ENCODE data around the gene CAMSAP1.
"Not testable (repeated sequence)": the region's sequence is repeated elsewhere in the genome, so short reads cannot be mapped to it uniquely, and the experiment has no call there.

Gene CAMSAP1

DNA sequence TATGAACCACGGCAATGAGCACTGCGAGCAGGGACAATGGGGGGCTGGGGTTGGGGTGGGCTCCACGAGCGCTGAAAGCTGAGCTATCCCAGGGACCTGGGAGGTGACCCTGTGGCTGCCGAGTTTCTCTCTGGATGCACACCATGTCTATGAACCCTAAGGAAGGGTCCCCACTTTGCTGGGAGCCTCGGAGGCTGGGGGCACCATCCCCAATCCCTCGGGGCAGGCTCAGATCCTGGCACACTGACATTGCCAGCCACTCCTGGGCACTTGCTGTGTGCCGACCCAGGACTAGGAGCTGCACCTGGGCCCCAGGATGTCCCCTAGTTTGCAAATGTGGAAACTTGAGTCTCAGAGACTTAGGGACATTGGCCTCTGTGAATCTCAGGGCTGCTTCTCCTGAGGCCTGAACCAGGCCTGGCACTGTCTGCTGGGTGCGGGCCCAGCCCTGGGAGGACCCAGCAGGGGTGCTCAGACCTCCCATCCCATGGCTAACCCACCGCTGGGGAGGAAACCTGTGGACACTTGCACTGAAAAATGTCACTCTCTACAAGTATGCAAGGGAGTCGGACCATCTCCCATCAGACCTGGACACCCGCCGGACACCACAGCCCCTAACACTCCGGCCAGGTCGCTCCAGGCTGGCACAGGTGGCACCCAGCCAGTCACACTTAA, 13.0 kb upstream of the CAMSAP1 start:
- DNase-seq = no peak

DNA sequence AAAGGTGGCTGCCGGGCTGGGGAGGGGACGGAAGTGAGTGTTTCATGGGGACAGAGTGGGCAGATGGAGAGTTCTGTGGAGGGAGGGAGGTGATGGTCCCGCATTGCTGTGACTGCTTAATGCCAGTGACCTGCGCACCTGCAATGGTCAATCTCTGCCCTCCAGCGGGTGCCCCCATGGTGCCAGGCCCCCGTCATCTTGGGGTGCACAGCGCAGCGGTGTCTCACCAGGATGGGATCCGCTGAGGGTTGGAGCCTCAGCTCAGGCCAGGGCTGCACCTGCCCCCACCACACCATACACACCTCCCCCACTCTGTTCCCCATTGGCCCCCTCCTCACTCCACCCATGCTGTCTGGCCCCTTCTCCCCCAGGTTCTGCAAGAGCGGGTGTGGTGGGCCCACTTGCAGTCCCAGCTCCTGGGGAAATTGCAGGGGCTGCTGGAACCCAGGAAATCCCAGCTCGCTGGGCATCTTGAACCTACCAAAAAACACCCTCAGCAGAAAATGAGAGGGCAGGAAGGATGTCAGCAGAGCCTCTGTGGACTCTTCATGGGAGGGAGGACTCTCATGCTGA, 12.1 kb upstream of the CAMSAP1 start:
- no peak for DNase-seq

DNA sequence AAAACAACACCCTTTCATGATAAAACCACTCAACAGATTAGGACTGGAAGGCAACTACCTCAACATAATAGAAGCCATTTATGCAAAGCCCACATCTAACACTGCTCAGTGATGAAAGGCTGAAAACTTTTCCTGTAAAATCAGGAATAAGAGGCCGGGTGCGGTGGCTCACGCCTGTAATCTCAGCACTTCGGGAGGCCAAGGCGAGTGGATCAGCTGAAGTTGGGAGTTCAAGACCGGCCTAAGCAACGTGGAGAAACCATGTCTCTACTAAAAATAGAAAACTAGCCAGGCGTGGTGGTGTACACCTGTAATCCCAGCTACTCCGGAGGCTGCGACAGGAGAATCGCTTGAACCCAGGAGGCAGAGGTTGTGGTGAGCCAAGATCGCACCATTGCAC, 8.9 kb upstream of the CAMSAP1 start:
- DNase-seq = not testable (repeated sequence)

DNA sequence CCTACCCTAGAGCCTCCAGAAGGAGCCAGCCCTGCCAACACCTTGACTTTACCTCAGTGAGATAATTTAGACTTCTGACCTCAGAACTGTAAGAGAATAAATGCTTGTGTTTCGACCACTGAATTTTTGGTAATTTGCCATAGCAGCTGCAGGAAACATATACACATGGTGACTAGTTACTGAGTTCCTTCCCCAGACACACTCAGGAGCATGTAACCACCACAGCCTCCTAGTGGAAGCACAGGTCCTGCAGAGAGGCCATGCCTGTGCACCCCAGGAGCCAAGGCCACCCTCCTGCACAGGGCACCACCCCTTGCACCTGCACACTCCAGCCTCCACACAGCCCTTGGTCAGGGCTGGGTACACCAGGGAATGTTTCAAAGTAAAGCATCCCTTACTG, 7.6 kb upstream of the CAMSAP1 start:
- DNase-seq = no peak

DNA sequence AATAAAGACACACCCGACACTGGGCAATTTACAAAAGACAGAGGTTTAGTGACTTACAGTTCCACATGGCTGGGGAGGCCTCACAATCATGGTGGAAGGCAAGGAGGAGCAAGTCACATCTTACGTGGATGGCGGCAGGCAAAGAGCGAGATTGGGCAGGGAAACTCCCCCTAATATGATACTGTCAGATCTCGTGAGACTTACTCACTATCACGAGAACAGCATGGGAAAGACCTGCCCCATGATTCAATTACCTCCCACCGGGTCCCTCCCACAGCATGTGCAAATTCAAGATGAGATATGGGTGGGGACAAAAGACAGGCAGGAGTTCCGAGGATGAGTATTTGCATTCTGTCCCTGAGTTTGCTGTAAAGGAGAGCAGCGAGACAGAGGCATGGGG, 3.9 kb upstream of the CAMSAP1 start:
- not testable (repeated sequence) for DNase-seq

DNA sequence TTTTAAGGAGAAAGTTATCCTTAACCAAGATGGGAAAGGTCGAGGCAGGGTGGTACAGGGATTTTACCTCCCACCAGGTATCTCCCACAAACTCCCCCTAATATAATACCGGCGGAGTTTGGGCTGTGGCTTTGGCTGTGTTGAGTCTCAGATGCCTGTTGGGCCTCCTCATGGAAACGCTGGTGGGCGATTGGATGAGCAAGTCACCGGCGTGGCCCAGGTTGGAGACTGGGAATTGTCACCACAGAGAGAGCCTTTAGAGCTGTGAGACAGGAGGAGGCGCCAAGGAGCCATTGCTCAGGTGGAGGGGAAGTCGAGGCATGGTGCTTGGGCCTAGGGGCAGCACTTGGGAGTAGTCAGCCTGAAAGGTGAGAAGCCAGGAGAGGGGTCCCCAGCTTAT, 3.4 kb upstream of the CAMSAP1 start:
- no peak for DNase-seq

DNA sequence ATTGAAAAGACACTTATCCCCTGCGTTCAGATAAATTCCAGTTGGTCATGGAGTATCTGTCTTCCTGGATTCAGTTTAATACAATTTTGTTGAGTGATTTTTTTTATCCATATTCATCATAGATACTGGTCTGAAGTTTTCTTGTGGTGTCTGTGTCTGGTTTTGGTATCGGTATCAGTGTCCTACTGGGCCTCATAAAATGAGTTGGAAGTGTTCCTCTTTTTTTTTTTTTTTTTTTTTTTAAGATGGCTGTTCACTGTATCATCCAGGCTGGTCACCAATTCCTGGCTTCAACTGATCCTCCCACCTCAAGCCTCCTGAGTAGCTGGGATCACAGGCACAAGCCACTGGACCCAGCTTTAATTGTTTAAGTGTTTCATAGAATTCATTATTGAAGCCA, 2.9 kb upstream of the CAMSAP1 start:
- no peak for DNase-seq

DNA sequence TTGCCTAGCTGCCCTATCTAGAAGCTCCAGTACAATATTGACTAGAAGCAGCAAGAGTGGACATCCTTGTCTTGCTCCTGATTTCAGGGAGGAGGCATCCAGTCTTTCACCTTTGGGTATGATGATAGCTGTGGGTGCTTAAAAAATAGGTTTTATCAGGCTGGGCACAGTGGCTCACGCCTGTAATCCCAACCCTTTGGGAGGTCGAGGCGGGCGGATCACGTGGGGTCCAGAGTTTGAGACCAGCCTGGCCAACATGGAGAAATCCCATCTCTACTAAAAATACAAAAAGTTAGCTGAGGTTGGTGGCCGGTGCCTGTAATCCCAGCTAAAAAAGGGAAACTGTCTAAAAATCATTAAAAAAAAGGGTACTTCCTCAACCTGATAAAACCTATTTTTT, 2.0 kb upstream of the CAMSAP1 start:
- DNase-seq = no peak

DNA sequence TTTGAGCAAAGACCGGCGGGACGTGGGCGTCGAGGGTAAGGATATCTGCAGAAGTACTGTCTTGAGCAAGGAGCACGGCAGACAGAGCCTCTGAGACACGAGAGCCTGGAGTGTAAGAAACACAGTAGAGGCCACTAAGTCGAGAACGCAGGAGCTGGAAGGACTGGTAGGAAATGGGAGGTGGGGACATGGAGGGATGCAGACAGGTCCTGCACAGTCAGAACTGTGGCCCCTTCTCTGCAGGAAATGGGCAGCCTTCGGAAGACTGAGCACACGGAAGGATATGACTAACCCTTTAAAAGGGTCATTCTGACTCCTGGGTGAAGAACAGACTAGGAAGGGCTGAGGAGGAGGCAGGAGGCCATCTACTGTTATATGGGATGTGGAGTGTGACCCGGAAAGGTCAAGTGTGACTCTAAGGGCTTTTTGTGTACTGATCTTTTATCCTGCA, 1.4 kb upstream of the CAMSAP1 start:
- no peak for DNase-seq

DNA sequence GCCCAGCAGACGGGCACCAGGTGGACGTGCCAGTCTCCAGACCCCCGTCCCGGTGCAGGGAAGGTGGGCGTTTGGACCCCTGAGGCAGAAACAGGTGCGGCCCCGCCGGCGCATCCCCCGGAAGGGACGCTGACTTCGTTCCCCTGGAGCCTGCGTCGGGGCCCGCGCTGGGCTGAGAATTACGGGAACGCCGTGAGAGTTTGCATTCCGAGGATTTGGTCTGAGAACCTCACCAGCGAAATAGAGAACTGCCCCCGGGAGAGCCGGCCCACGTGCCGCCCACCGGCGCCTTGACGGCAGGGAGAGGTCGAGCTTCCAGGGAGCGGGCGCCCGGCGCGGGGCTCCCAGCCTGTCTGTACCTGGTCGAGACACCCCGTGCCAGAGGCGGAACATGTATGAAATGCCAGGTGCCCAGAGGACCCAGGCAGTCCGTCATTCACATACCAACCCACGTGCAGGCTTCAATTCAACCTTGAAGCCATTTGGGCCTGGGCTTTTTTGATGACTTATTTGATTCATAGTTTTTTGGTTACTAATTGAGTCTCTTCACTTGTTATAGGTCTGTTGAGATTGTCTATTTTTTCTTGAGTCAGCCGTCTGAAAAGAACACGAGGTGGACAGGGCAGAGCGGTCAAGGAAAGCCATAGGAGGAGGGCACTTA, 877 bp upstream of the CAMSAP1 start:
- DNase-seq = no peak

DNA sequence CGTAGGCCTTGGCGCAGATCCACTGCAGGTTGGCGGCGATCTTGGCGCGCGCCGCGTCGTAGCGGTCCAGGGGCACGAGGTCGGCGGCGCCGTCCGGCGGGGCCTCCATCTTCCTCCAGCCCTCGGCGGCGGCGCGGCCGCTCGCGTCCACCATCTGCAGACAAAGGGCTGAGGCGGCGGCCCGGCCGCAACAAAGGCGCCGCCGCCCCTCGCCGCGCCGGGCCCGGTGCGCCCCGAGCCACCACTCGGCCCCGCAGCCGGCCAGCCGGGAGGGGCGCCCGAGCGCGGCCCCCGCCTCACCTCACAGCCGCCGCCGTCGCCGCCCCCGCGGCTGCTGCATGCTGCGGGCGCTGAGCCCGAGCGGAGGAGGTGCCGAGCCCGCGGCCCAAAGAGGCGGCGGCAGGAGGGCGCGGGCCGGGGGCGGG, 328 bp downstream of the CAMSAP1 start:
- DNase-seq = no peak

DNA sequence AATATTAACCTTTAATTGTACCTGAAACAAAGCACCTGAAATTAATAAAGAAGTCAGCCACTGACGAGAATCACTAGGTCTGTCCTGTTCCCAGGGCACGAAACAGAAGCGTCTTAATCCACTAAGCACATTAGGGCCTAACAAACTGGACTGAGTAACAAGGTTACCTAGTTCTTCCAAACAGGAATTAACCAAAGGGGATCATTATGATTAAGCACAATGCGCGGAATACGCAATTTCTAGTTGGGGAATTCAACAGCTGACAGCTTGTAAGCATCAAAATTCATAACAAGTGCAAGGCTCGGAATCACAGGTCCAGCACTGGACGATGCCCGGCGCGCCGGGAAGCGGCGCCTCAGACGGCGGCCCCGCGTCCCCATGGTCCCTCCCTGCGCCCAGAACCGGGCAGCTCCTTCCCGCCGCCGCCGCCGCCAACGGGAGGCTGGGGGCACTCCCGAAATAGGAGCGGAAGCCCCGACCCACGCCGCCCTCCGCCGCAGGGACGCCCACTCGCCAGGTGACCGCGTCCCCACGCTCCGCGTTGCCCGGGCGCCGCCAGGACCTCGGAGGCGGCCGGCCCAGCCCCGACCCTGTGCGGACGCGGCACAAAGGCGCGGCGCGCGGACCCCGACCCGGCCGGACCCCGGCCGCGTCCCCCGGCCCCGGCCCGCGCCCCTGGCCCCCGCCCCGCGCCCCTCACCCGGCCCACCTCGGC, 898 bp downstream of the CAMSAP1 start:
- no peak for DNase-seq

DNA sequence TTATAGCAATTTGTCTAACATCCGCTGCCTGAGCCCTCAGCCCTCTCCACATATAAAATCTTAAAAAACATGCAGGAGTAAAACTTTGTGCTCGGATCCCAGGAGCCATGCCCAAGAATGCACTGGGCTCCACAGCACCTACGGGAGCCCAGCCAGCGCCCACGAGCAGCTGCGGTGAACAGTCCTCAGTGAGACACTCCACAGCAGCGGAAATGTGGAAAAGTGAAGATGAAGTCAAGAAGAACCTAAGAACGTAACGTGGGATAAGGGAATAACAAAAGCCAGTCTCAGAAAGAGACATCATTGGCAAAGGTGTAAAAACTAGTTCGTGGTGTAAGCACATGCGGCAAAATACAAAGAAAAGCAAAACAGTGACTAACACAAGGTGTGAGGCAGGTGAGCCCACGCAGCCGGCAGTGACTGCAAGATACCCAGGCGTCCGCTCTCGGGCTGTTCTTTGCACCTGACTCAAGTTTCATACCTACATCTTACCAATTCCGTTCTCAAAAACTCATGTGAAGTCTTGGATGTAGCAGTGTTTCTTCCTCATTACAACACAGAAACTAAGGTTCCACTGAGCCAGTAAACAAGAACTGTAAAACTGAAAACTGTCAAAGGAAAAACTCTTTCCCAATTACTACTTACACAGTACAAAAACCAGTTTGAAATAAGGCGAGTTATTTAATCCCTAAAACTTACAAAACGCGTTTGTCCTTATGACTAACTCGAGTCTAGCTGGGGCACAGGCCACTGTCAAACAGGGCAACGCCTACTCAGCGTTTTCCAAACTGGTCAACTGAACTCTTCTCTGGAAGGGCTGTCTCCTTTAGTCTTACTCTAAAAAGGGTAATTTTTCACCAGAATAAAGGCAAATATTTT, 1.7 kb downstream of the CAMSAP1 start:
- no peak for DNase-seq

DNA sequence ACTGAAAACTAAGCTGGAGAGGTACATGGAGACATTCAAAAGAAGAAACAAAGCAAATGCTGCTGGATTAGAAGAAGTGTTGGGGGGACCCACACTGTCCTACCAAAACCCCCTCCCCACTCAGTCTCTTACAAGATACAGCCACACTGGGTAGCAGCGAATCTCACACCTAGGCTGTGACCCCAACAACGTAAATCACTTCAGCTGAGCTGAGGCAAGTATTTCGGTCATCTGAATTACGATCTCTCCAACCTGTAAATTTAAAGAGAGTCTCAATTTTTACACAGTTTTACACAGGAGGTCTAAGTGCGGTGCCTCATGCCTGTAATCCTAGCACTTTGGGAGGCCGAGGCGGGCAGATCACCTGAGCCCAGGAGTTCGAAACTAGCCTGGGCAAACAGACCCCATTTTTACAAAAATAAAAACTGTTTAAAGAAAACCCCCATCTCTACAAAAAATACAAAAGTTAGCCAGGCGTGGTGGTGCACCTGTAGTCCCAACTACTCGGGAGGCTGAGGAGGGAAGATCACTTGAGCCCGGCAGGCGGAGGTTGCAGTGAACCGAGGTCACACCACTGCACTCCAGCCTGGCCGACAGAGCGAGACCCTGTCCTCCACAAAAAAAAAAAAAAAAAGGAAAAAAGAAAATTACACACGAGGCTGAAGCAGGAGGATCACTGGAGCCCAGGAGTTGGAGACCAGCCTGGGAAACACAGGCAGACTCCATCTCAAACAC, 3.4 kb downstream of the CAMSAP1 start:
- DNase-seq = no peak

DNA sequence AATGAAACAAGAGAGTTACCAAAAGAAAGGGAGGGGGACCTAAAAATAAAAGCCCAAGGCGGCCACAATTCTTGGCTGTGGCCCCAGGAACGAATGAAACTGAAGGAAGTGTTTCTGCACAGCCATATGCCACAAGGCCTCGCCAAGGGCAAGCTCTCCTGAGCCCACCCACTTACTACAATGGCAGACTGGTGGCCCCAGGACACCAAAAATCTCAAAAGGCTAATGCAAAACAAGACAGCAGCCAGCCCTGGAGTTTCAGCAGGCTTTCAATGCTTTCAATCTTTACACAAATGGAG, 4.0 kb downstream of the CAMSAP1 start:
- DNase-seq = no peak

DNA sequence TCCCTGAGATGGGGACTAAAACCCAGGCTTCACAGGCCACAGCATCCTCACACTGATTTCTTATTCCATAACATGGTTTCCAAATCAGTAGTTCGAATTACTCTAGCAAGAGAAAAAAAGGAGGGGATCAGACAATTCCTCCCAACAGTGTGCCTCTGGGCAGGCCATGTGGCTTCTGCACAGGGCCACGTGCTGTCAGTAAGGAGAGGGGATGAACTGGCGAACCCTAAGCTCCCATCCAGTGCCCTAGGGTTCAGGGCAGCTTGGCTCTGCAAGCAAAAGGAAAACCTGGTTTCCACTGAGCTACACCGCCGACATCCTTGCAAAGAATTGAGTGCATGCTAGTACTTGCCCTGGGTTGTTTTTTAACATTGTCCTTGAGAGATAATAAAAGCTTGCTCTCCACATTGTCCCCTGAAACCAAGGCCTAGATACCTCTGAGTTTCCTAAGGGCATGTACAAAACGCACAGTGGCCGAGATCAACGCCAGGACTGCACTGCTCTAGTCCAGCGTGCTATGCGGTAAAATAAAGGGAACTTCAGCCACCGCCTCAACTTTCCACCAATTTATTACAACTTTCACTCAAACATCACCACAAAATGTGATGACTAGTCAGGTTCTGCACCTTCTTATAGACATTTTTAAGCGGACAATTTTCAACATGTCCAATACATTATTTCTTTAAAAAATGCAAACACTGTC, 4.5 kb downstream of the CAMSAP1 start:
- no peak for DNase-seq

DNA sequence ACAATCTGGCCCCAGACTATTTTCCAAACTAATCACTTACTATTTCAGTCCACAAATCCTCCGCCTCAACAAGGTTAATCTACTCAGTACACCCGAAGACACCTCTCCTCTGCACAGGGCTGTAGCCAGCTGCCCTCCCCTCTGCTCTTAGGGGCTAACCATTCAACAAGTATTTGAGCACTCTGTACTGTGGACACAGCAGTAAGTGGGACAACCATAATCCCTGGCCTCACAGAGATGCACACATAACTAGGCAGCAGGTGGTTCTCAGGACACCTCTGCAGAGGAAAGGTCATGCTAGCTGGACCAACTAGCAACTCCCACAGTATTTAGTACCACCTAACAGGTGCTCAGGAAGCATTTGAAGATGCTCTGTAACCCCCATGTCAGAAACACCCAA, 5.5 kb downstream of the CAMSAP1 start:
- DNase-seq = no peak

DNA sequence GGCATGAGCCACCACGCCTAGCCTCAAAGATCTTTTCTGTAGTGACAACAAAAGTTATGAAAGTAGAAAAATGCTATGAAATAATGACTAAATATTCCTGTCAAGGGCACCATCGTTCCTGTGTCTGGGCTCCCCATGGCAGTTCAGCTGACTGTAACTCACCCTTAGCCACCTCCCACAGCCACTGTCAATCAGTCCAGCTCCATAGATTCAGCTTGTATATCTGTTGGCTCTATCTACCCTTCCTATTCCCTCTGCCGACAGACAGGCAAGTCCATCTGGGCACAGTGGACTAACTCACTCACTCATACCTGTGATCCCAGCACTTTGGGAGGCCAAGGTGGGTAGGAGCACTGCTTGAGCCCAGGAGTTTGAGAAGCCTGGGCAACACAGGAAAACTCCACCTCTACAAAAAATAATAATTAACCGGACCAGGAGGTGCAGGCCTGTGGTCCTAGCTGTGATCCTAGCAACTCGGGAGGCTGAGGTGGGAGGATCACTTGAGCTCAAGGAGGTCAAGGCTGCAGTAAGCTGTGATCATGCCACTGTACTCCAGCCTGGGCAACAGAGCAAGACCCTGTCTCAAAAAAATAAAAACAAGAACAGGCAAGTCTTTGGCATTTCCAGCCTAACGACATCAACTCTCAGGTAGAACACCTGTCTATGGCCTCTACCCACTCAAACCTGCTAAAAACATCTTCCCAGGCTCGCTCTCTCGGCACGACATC, 6.2 kb downstream of the CAMSAP1 start:
- no peak for DNase-seq

DNA sequence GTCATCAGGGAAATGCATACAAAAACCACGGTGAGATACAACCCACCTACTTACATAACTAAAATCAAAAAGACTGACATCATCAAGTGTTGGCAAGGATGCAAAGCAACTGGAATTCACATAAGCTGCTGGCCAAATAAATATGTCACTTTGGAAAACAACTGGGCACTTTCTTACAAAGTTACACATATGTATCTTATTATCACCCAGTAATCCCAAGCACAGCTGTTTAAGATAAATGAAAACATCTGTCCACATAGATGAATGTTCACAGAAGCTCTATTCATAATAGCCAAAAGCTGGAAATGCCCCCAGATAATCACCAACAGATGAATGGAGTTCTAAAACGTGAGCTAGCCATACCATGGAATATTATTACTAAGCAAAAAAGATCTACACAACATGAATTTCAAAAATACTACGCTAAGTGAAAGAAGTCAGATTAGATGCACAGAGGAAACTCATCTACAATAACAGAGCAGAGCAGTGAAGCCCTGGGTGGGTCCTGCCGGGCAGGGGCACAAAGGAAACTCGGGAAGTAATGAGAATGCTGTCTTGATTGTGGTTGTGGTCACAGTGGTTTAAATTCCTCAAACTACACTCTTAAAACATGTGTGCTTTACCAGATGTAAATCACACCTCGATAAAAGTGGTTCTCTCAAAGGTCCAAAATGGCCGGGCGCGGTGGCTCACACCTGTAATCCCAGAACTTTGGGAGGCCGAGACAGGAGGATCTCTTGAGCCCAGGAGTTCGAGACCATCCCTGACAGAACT, 8.5 kb downstream of the CAMSAP1 start:
- no peak for DNase-seq

DNA sequence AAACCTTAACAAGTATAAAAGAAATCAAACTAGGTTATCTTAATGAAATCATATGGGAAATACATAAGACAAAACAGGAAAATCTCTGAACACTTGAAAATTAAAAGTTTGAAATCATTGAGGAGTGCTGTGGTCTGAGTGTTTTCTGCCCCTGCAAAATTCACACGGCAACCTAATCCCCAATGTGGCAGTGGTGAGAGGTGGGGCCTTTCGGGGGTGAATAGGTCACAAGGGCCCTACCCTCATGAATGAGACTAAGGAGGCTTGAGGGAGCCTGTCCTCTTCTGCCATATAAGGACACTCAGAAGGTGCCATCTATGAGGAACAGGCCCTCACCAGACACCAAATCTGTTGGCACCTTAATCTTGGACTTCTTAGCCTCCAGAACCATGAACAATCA, 10.7 kb downstream of the CAMSAP1 start:
- no peak for DNase-seq
